Small intestine (tissue), 7 donors: ENCODE data around the gene RGS21. TPM values are rescaled to one million over a fixed set of nuclear protein-coding genes. Genes with fewer than 3 reads are reported as not detected.

ENCODE experiments used
- DNase-seq, 2 donors: peaks; one replicate each; pipeline versions ENCODE4 v3.0.0 to v3.0.0-alpha.2; 2013
- FAIRE-seq: peaks from 2 replicates; lab custom pipeline; 2012; peaks lifted over from hg19 to GRCh38; lab: Jason Lieb, UNC
- H3K27ac ChIP-seq, 3 donors: one replicate each; pipeline ENCODE4 v1.5.1; 2013; ENCODE audit warnings: low read length in 2 of 3, mild to moderate bottlenecking in 2 of 3, control low read depth in 1 of 3, inconsistent platforms in 1 of 3, low read depth in 1 of 3, moderate library complexity in 1 of 3
- H3K27me3 ChIP-seq, 3 donors: one replicate each; pipeline ENCODE4 v1.6.1; 2013; ENCODE audit warnings: low read length in 3 of 3, inconsistent platforms in 1 of 3; ENCODE audit not compliant: control insufficient read depth in 3 of 3, insufficient read depth in 3 of 3
- H3K36me3 ChIP-seq, 3 donors: one replicate each; pipeline ENCODE4 v1.6.1; 2013; ENCODE audit warnings: low read length in 3 of 3, inconsistent platforms in 1 of 3, low read depth in 1 of 3, mild to moderate bottlenecking in 1 of 3, moderate library complexity in 1 of 3; ENCODE audit not compliant: control insufficient read depth in 3 of 3, insufficient read depth in 2 of 3
- H3K4me1 ChIP-seq, 3 donors: one replicate each; pipeline ENCODE4 v1.6.1; 2013; ENCODE audit warnings: low read length in 2 of 3, inconsistent platforms in 1 of 3, low read depth in 1 of 3, mild to moderate bottlenecking in 1 of 3, moderate library complexity in 1 of 3; ENCODE audit not compliant: control insufficient read depth in 3 of 3, insufficient read depth in 2 of 3
- H3K4me3 ChIP-seq, 3 donors: one replicate each; pipeline ENCODE4 v1.5.1; 2013; ENCODE audit warnings: low read length in 3 of 3, control low read depth in 1 of 3, inconsistent platforms in 1 of 3, low read depth in 1 of 3, mild to moderate bottlenecking in 1 of 3, moderate library complexity in 1 of 3
- H3K9me3 ChIP-seq, 2 donors: one replicate each; pipeline ENCODE4 v1.6.1; 2013; ENCODE audit warnings: low read depth in 1 of 2, low read length in 1 of 2; ENCODE audit not compliant: control insufficient read depth in 2 of 2, insufficient read depth in 1 of 2
- WGBS, 3 donors: extraction: QIAGEN DNeasy Blood & Tissue Kit; methylation state at CpG; one replicate each; pipeline ENCODE4 v1.1.7; 2013; 5-methylcytosine and 5-hydroxymethylcytosine counted together
- polyA plus RNA-seq, 4 donors: library from polyadenylated mRNA; stranded (reverse) in 3 of 4; unstranded in 1 of 4; fragments of 200-250 nt in 3 of 4; fragments of 120-200 nt in 1 of 4; gene quantifications; one replicate each; pipeline versions ENCODE4 v1.2.1 to v1.2.3, GENCODE V29; 2013
- donor health status: healthy with polysubstance abuse.
- donor health status: control.
- donor health status: control.
- donor health status: Bipolar disorder and iron deficiency.
- donor health status: healthy.

The RGS21 gene
- polyA plus RNA-seq, 4 donors, result 0.04 TPM; not detected in 3

DNA sequence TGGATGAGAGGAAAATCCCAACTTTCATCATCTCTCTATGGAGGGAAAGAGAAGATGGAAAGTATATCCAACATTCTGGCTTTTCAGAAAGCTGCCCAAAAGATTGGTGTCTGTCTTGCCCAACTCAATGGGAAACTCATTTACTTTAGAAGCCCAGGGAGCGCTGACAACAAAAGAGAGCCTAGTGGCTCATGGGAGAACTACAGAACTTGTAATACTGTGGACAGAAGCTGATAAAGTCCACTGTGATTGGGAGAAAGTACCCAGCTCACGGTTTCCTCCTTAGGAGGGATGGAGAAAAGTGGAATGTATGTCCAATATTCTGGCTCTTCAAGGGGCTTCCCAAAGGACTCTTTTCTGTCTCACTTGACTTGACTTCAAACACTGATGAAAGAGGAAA lies 66.0 kb downstream of the RGS21 start:
- H3K27me3 ChIP-seq, result no peaks in the 10 kb centered on the region
- no peak for FAIRE-seq
- 73 to 86% (median 83%) methylated on average over 2 of the region's 2 CpGs for WGBS, 3 donors
- DNase-seq, result no peak
- H3K36me3 ChIP-seq, result no peaks in the 10 kb centered on the region
- H3K4me1 ChIP-seq, result no peaks in the 10 kb centered on the region
- H3K4me3 ChIP-seq, result no peak overlapping the region
- no peak overlapping the region for H3K27ac ChIP-seq
- no peaks in the 10 kb centered on the region for H3K9me3 ChIP-seq

DNA sequence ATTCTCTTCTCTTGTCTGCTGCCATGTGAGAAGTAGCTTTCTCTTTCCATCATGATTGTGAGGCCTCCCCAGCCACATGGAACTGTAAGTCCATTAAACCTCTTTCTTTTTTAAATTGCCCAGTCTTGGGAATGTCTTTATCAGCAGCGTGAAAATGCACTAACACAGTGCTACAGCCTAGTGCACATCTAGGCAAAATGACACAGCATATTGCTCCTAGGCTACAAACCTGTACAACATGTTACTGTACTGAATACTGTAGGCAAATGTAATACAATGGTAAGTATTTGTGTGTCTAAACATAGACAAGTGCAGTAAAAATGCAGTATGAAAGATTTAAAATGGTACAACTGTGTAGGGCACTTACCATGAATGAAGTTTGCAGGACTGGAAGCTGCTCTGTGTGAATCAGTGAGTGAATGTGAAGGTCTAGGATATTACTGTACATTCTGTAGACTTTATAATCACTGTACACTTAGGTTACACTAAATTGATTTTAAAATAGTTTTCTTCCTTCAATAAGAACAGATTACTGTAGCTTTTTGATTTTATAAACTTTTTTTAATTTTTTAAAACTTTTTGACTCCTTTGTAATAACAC lies 69.4 kb downstream of the RGS21 start:
- Histone ChIP-seq H3K27me3 (no peaks in the 10 kb centered on the region), H3K27ac (no peak overlapping the region), H3K4me3 (no peak overlapping the region), H3K4me1 (no peaks in the 10 kb centered on the region), H3K36me3 (no peaks in the 10 kb centered on the region), H3K9me3 (no peaks in the 10 kb centered on the region)
- 84 to 89% (median 86%) methylated on average over 1 of the region's 1 CpG for WGBS, 3 donors
- FAIRE-seq (no peak), DNase-seq (no peak)

DNA sequence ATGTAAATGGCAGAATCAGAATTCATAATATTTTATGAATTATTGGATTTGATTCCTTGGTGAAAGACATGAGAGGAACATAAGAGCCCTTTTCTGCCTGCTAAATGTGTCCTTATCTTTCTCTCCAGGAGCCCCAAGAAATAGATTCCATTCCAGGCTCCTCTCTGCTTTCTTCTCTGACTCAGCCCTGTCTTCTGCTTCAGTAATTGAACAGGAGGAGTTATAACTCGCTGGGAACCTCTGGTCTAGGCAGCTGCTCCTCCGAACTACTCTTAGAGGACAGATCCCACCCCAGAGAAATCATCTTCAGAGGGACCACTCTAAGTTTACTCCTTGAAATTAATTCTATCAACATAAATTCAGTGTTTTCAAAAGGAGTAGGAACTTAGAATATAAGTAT lies 78.4 kb downstream of the RGS21 start:
- 76 to 85% (median 81%) methylated on average over 2 of the region's 2 CpGs for WGBS, 3 donors

DNA sequence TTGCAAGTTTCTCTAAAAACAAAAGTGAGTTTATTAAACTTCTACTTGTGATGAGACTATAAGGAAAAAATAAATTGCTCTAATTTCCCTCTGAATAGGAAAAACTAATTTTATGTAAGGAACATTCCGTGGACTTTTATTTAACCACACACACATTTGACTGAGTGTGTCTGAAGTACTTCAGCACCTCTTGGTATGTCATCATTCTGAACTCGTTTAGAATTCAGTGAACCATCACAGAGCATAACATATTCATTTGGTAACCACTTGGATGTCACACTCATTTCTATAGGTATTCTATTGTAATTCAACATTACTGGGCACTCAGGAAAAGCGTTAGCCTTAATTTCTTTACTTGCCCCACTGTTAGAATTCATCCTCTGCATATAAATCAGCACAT lies 79.1 kb downstream of the RGS21 start:
- no peak overlapping the region for H3K27ac ChIP-seq
- no peak overlapping the region for H3K4me3 ChIP-seq
- no peaks in the 10 kb centered on the region for H3K27me3 ChIP-seq
- FAIRE-seq (no peak), DNase-seq (no peak)
- no peaks in the 10 kb centered on the region for H3K9me3 ChIP-seq
- 70 to 84% (median 77%) methylated on average over 3 of the region's 3 CpGs for WGBS, 3 donors
- H3K36me3 ChIP-seq, result no peaks in the 10 kb centered on the region
- H3K4me1 ChIP-seq, result no peaks in the 10 kb centered on the region

More for the DNA sequence above, 78.4 kb downstream of the RGS21 start:
- H3K27ac ChIP-seq, result no peak overlapping the region
- DNase-seq (no peak), FAIRE-seq (no peak)
- no peaks in the 10 kb centered on the region for H3K4me1 ChIP-seq
- no peak overlapping the region for H3K4me3 ChIP-seq
- H3K36me3 ChIP-seq, result no peaks in the 10 kb centered on the region
- H3K27me3 ChIP-seq, result no peaks in the 10 kb centered on the region
- no peaks in the 10 kb centered on the region for H3K9me3 ChIP-seq

DNA sequence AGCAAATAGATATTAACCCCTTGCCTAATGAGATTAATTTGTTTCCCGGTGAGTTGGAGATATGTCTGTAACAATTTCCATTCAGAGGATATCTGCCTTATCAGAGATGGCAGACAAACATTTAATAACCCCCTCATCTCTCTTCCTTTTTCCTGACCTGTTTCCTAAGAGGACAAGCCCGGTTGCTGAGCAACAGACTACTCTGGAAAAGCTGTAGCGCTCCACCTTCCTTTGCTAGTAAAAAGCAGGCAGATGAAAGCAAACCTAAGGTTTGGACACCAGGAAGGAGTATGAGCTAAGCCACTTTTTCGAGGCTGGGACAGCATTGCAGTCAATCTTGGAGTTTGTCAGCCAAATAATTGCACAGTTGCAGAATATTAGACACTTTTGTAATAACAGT lies 82.4 kb downstream of the RGS21 start:
- no peak overlapping the region for H3K27ac ChIP-seq
- H3K27me3 ChIP-seq, result no peaks in the 10 kb centered on the region
- no peaks in the 10 kb centered on the region for H3K9me3 ChIP-seq
- FAIRE-seq (no peak), DNase-seq (peak; percentile 12 to 43)
- H3K4me3 ChIP-seq, result no peak overlapping the region
- no peaks in the 10 kb centered on the region for H3K36me3 ChIP-seq
- peaks cover 0 to 16% (median 4%) of the 10 kb centered on the region in 3 donors for H3K4me1 ChIP-seq
- WGBS, 3 donors, result 26 to 41% (median 36%) methylated on average over 4 of the region's 4 CpGs

DNA sequence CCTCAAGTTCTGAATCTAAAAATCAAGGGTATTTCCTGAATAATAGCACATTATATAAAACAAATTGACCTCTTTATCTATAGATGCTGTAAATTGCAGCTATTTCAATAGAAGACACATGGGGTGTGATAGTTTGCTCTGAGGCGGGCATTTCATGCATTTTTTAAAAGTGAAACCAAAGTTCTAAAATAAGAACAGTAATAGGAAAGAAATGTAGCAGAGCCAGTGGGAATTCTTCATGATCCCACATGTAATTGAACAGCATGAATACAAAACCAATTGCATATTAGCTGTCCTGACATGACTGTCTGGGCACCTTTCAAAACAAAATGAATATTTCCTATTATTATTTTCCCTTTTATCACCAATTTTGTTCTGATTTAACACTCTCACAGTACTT lies 85.0 kb downstream of the RGS21 start:
- Histone ChIP-seq H3K9me3 (no peaks in the 10 kb centered on the region), H3K4me3 (no peak overlapping the region), H3K27me3 (no peaks in the 10 kb centered on the region), H3K36me3 (no peaks in the 10 kb centered on the region), H3K27ac (peak overlapping the region in 1 of 3 donors; percentile 50), H3K4me1 (peaks cover 0 to 16% (median 4%) of the 10 kb centered on the region in 3 donors)
- WGBS, 3 donors, result 6 to 37% (median 14%) methylated on average over 1 of the region's 1 CpG
- no peak for FAIRE-seq
- peak; percentile 28 to 41 for DNase-seq

DNA sequence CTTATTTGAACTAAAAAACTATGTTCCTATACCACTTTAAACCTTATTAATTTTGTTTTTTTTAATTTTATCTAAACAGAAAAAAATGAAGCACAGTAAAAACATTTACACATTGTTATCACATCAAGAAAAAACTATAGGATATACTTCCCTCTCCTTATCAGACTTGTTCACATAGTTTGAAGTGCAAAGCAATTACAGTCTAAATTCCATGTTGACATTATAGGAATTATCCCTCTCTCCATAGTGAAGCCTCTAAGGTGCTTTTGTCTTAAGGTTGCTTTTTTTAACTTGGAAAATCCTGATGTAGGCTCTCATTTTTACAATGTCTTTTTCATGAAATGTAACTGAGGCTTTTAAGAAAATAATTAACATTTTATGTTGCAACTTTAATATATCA lies 85.8 kb downstream of the RGS21 start:
- Histone ChIP-seq H3K9me3 (no peaks in the 10 kb centered on the region), H3K27me3 (no peaks in the 10 kb centered on the region), H3K36me3 (no peaks in the 10 kb centered on the region), H3K4me3 (no peak overlapping the region), H3K4me1 (peaks cover 0 to 19% (median 4%) of the 10 kb centered on the region in 3 donors), H3K27ac (peak overlapping the region in 1 of 3 donors; percentile 36)
- peak; percentile 90 for FAIRE-seq
- DNase-seq, result peak; percentile 79 to 81

DNA sequence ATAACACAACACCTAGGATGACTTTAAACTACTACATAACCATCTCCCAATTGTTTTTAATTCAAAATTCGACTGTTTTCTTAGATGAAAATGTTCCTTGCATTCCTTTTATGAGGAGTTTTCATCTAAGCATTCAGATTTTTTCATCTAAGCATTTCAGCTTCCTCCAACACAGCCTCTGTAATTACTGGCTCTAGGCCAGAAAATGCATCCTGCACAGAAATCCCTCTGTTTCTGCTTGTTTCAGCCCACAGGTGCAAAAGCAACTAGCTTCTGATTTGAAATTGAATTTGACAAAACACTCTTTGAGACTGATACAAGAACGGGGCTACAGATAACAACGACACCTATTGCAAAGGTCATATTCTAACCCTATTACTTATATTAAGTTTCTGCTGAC lies 90.4 kb downstream of the RGS21 start:
- no peaks in the 10 kb centered on the region for H3K36me3 ChIP-seq
- 15 to 31% (median 23%) methylated on average over 3 of the region's 3 CpGs for WGBS, 3 donors
- no peak overlapping the region for H3K4me3 ChIP-seq
- no peaks in the 10 kb centered on the region for H3K27me3 ChIP-seq
- DNase-seq, result no peak
- H3K9me3 ChIP-seq, result no peaks in the 10 kb centered on the region
- H3K27ac ChIP-seq, result no peak overlapping the region
- no peak for FAIRE-seq
- peaks cover 0 to 11% (median 4%) of the 10 kb centered on the region in 3 donors for H3K4me1 ChIP-seq
